HAP-1 (cell line): Measurements from ENCODE around the gene ZNF185.
A peak's percentile ranks its signal among the peaks of the same experiment; 100 is the strongest.

ENCODE experiments used
- DNase-seq, 2 experiments: peaks; one replicate each; pipeline ENCODE4 v3.0.0-alpha.2; 2016 to 2020; ENCODE audit warnings: low spot score in 2 of 2
- H3K27me3 ChIP-seq: fragments of 250-450 bp; sonication (Bioruptor Pico); 2 replicates; pipeline ENCODE4 v1.5.1; 2020; ENCODE audit warnings: low read depth, mild to moderate bottlenecking, moderate library complexity
- H3K36me3 ChIP-seq: fragments of 250-450 bp; sonication (Bioruptor Pico); replicated peaks from 2 replicates; pipeline ENCODE4 v1.5.1; 2020; ENCODE audit warnings: mild to moderate bottlenecking
- H3K4me1 ChIP-seq: fragments of 250-450 bp; sonication (Bioruptor Pico); 2 replicates; pipeline ENCODE4 v1.5.1; 2020; ENCODE audit warnings: mild to moderate bottlenecking
- H3K4me3 ChIP-seq: fragments of 250-450 bp; sonication (Bioruptor Pico); 2 replicates; pipeline ENCODE4 v1.5.1; 2020; ENCODE audit warnings: mild to moderate bottlenecking, moderate library complexity
- H3K9me3 ChIP-seq: fragments of 250-450 bp; sonication (Bioruptor Pico); 2 replicates; pipeline ENCODE4 v1.5.1; 2020; ENCODE audit warnings: mild to moderate bottlenecking, moderate library complexity
- in situ Hi-C: fragments of 300-500 bp; cut with MboI; formaldehyde crosslinking; loops from 3 replicates; pipeline ENCODE4 v1.14.3; 2020; ENCODE audit warnings: low sequenced_read_pairs, inconsistent platforms, mixed read lengths

ZNF185 gene

DNA sequence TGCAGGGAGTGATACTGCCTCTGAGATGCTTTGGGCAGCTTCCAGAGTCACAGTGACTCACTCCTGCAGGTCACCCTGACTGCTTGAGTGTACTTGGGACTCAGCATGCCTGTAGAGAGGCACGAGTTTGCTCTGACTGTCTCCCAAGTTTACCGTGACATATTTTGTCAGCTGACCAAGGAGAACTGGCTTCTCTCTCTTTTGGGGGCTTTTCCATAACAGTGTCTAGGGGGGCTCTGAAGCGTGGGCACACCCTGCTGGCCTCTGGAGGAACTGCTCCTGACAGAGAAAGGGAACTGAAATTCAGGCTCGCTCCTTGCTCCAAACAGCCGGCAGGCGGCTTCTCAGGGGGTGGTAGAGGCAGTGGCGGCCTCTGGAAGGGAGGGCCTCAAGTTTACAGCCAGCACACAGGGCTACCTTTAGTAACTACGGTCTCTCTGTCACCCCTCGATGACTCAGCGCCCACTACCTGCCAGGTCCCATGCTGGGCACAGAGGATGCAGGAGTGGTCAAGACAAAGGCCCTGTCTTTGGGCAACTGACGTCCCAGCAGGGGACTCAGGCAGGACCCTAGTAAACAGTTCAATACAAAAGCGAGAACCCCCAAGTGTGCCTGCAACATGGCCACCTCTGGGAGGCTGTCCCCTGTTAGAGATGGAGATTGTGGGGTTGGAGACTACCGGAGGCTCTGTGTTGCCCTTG, 17.8 kb downstream of the ZNF185 start:
- in situ Hi-C loops: no loop called here
- H3K36me3 ChIP-seq: no peaks in the 10 kb centered on the region
- no peaks in the 10 kb centered on the region for H3K27me3 ChIP-seq
- no peak overlapping the region for H3K4me3 ChIP-seq
- no peaks in the 10 kb centered on the region for H3K9me3 ChIP-seq
- no peaks in the 10 kb centered on the region for H3K4me1 ChIP-seq
- DNase-seq: peak; percentile 41 to 67

DNA sequence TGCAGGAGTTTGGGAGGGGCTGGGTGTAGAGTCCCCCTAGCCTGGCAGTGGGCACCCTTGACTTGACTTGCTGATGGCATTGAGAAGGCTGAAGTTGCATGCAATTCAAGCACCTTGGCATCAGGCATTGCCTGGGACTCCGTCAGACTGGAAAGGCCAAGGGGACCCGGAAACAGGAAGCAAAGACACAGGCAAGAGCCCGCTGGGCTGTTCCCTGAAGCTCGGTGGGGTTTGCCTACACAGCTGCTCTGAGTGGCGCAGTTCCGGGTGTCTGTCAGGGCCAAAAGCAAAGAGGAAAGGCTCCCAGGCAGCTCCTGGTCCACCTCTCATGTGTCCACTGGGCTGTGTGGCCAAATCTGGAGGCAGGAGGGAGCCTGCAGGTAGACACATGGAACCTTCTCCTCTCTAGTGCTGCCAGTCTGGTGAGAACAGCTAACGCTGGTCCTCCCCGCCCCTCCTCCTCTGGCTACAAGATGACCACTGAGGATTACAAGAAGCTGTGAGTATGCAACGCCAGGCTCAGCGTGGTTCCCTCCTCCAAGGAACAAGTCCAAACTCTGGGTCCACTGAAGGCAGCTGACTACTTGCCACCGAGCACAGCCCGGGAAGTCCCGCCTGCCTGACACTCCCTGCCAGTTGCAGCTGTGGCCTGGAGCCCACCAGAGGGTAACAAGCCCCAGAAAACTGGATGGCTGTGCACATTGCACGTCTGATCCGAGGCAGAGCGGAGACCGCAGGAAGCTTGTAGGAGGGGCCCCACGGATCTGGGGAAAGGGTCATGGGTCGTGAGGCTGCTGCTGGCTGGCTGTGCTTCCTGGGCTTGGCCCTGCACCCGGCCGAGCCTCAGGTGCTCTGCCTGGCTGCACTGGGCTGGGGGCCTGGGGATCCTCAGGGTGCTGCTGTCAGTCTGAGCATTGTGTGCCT, 20.1 kb downstream of the ZNF185 start:
- Histone ChIP-seq H3K4me1 (no peaks in the 10 kb centered on the region), H3K4me3 (no peak overlapping the region)
- in situ Hi-C loops: no loop called here

DNA sequence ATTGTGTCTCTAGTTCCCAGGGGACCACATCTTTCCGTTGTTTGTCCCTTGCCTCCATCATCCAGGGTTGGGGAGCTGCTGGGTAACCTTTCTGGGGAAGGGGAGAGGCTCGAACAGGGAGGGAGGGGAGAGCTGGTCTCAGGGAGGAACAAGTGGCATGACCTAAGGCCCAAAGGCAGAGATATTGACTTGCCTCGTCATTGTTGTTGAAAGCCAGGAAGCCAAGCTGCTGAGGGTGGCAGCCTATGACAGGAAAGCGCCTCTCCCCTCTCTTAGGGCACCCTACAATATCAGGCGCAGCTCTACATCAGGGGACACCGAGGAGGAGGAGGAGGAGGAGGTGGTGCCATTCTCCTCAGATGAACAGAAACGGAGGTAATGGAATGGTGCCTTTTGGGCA, 20.8 kb downstream of the ZNF185 start:
- H3K9me3 ChIP-seq: no peaks in the 10 kb centered on the region
- no peaks in the 10 kb centered on the region for H3K4me1 ChIP-seq
- in situ Hi-C loops: no loop called here
- no peaks in the 10 kb centered on the region for H3K36me3 ChIP-seq
- H3K27me3 ChIP-seq: no peaks in the 10 kb centered on the region
- no peak overlapping the region for H3K4me3 ChIP-seq
- no peak for DNase-seq

More for the DNA sequence above, 20.1 kb downstream of the ZNF185 start:
- DNase-seq: no peak
- no peaks in the 10 kb centered on the region for H3K27me3 ChIP-seq
- no peaks in the 10 kb centered on the region for H3K9me3 ChIP-seq
- H3K36me3 ChIP-seq: no peaks in the 10 kb centered on the region

DNA sequence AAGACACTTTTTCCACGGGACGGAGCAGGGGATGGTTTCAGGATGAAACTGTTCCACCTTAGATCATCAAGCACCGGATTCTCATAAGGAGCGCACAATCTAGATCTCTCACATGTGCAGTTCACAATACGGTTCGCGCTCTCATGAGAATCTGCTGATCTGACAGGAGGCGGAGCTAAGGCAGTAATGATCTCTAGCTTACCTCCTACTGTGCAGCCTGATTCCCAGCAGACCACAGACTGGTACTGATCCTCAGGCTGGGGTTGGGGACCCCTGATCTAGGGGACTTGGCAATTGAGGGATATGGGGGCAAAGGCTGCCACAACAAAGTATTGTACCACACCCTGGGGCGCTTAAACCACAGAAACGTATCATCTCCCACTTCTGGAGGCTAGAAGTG, 25.7 kb downstream of the ZNF185 start:
- in situ Hi-C loops: no loop called here
- no peak for DNase-seq
- Histone ChIP-seq H3K36me3 (no peaks in the 10 kb centered on the region), H3K4me3 (no peak overlapping the region), H3K27me3 (no peaks in the 10 kb centered on the region), H3K9me3 (no peaks in the 10 kb centered on the region), H3K4me1 (no peaks in the 10 kb centered on the region)

DNA sequence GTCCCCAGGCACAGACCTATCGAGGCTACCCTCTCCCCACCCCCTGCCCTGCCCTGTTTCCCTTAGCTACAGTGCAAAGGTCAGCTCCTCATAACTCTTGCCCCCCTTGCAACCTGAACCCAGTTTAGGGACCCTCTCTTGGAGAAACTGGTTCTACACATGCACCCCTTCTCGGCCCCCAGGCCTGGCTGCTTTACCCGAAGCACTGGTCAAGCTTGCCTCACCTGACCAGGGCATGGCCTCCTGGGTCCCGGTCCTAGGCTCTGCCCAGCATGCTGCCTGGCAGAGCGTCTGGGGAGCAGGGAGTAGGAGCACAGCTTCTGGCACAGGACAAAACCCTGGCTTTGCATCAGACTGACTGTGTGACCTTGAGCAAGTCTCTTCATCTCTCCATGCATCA, 28.0 kb downstream of the ZNF185 start:
- in situ Hi-C loops: loop anchor here (25.0 kb wide), 1 partner anchor 1411 kb away; no protein-coding TSS in a partner anchor
- no peak for DNase-seq
- H3K4me3 ChIP-seq: no peak overlapping the region
- no peaks in the 10 kb centered on the region for H3K9me3 ChIP-seq
- no peaks in the 10 kb centered on the region for H3K27me3 ChIP-seq
- no peaks in the 10 kb centered on the region for H3K36me3 ChIP-seq
- no peaks in the 10 kb centered on the region for H3K4me1 ChIP-seq

DNA sequence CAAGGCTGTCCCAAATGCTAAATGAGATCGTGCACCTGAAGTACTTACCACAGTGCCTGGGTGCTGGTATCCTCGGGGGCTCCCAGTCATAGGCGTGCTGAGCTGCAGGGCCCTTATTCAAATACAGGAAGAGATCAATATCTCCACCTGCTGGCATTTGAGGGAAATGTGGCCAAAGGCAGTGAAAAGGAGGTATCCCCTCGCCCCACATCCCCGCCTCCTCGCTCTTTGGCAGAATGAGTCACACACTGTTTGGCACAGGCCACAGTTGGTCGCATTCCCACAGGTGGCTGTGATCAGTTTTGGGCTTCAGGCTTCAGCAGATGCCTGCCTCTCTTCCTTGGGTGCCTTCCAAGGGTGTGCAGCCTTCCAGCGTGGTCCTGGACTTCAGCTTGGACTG, 28.4 kb downstream of the ZNF185 start:
- in situ Hi-C loops: loop anchor here (25.0 kb wide), 1 partner anchor 1411 kb away; no protein-coding TSS in a partner anchor
- no peaks in the 10 kb centered on the region for H3K9me3 ChIP-seq
- no peaks in the 10 kb centered on the region for H3K36me3 ChIP-seq
- H3K4me3 ChIP-seq: no peak overlapping the region
- no peaks in the 10 kb centered on the region for H3K27me3 ChIP-seq
- peak; percentile 68 to 80 for DNase-seq
- no peaks in the 10 kb centered on the region for H3K4me1 ChIP-seq

DNA sequence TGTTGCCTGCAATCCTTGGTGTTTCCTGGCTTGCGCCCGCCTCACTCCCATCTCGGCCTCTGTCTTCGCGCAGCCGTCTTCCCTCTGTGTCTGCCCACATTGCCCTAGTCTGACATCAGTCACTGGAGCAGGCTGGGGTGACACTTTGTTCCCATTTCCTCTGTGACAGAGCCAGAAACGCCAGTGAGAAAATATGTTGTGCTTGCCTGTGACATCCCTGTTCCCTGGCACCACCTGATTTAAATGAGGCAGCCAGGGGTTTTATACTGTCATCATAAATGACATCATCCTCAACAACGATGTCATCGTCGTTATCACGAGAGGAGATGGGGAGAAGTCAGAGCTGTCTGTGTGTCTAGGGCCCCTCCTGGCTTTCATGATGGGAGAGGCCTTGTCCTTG, 29.1 kb downstream of the ZNF185 start:
- no peaks in the 10 kb centered on the region for H3K4me1 ChIP-seq
- DNase-seq: no peak
- H3K9me3 ChIP-seq: no peaks in the 10 kb centered on the region
- no peaks in the 10 kb centered on the region for H3K36me3 ChIP-seq
- H3K27me3 ChIP-seq: no peaks in the 10 kb centered on the region
- in situ Hi-C loops: loop anchor here (25.0 kb wide), 1 partner anchor 1410 kb away; no protein-coding TSS in a partner anchor
- H3K4me3 ChIP-seq: no peak overlapping the region

DNA sequence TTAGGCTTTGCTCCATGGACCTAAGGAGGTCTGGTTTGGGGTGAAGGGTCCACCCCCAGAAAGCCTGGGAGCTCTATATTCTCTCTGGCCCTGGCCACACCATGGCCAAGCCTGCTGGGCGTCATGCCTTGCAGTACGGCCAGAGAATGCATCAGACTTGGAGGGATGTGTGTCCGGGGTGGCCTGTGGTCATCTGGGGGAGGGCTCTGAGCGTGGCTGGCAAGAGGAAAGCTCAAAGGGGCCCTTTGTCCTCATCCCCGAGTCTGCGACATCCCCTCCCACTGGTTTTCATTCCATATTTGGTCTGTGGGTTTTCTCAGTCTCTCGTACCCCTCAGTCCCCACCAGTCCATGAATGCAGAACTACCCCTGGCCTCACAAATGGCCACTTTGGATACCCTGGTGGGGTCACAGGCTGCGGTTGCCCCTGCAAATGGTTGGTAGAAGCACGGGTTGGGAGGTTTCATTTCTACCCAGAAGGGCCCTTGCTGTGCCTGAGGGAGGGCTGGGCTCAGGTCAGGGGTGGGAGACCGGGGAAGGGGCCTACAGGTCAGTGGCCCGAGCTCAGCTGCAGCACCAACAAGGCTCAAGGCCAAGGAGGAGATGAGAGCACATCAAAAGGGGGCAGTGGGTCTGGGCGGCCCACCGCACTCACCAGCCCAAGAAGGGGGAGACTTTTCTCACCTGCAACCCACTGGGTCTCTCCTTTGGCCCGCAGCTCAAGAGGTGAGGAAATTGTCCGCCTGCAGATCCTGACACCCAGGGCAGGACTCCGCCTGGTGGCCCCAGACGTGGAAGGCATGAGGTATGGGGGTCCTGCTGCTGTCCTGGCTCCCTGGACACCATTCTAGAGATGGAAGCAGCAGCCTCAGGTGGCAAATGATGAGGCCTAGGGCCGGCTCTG, 30.2 kb downstream of the ZNF185 start:
- in situ Hi-C loops: loop anchor here (25.0 kb wide), 1 partner anchor 1409 kb away; no protein-coding TSS in a partner anchor
- no peak for DNase-seq
- Histone ChIP-seq H3K4me3 (no peak overlapping the region), H3K4me1 (no peaks in the 10 kb centered on the region), H3K36me3 (no peaks in the 10 kb centered on the region), H3K9me3 (no peaks in the 10 kb centered on the region), H3K27me3 (no peaks in the 10 kb centered on the region)

DNA sequence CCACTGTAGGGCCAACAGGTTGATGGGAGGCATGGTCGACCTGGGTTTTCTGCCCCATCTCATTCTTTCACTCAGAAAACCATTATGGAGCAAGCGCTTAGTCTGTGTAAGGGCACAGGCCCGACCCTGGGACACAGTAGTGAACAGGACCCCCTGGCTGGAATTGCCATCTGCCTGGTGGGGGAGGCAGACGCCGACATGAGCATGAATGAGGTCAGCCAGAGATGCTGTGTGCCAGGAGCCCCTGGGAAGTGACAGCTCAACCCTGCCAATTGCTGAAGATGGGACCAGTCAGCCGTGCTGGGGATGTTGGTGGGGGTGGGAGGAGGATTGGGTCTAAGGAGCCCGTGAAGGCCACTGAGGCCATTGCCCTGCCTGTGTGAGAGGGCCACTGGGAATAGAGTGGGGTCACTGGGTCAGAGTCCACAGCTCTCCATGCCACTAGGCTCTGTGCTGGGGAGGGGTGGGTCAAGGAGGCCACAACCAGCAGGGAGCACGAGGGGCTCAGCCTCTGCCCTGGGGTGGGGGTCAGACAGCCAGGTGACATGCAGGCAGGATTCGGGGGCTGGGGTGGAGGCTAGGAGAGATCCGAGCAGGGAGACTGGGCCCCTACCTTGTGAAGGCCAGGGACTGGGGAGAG, 31.0 kb downstream of the ZNF185 start:
- Histone ChIP-seq H3K36me3 (no peaks in the 10 kb centered on the region), H3K9me3 (no peaks in the 10 kb centered on the region), H3K4me1 (no peaks in the 10 kb centered on the region), H3K27me3 (no peaks in the 10 kb centered on the region), H3K4me3 (no peak overlapping the region)
- in situ Hi-C loops: loop anchor here (25.0 kb wide), 1 partner anchor 1408 kb away; no protein-coding TSS in a partner anchor
- DNase-seq: no peak

DNA sequence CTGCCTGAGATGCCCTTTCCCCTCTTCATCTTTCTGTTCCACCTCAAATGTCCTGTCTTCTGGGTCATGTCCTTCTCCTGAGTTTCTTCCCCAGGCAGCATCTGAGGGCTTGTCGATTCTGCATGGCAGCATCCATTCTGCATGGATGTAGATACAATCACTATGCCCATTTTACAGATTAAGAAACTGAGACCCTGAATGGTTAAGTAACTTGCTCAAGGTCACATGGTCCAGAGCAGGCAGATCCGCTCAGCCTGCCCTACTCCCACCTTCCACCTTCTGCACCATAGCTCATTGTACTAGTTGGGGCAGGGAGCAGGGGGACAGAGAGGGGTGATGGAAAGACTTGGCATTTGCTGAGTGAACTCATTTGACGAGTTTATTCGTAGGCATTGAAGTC, 32.0 kb downstream of the ZNF185 start:
- in situ Hi-C loops: loop anchor here (25.0 kb wide), 1 partner anchor 1407 kb away; no protein-coding TSS in a partner anchor

DNA sequence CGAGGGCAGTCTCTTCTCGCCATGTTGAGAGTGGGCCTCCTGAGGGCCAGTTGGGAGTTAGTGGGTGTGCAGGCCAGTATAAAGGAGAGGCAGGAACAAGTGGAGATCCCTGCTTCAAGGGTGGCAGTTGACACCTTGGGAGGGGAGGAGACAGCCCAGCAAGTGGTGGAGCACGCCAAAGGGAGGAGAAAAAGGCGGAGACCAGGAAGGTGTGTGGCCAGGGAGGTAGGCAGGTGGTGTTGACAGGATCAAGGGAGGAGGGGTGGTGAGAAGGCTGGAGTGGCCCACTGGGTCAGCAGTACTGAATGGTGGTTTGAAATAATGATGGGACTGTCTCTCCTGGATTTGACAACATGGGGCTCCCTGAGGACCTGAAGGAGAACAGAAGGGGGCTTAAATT, 32.6 kb downstream of the ZNF185 start:
- DNase-seq: no peak
- Histone ChIP-seq H3K27me3 (no peaks in the 10 kb centered on the region), H3K9me3 (no peaks in the 10 kb centered on the region), H3K4me1 (no peaks in the 10 kb centered on the region), H3K36me3 (no peaks in the 10 kb centered on the region), H3K4me3 (no peak overlapping the region)
- in situ Hi-C loops: loop anchor here (25.0 kb wide), 1 partner anchor 1407 kb away; no protein-coding TSS in a partner anchor

More for the DNA sequence above, 32.0 kb downstream of the ZNF185 start:
- no peaks in the 10 kb centered on the region for H3K9me3 ChIP-seq
- H3K4me1 ChIP-seq: no peaks in the 10 kb centered on the region
- no peaks in the 10 kb centered on the region for H3K36me3 ChIP-seq
- H3K4me3 ChIP-seq: no peak overlapping the region
- DNase-seq: no peak
- H3K27me3 ChIP-seq: no peaks in the 10 kb centered on the region

DNA sequence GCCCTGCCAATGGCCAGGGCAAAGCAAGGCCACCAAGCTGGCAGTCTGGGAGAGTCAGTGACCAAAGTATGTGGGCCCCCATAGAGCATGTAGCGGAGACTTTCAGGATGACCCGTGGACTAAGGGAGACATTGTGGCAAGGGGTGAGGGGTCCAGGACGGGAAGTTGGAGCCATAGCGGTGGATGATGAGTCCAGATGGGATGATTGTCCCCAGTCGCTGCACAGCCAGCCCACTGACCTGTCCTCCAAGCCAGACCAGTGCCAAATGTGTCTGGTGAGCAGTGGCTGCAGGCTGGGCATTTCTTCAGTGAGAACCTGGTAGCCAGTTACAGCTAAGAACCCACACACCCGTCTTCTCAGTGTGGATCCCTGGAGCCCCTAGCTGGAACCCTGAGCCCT, 34.3 kb downstream of the ZNF185 start:
- Histone ChIP-seq H3K9me3 (no peaks in the 10 kb centered on the region), H3K4me3 (no peak overlapping the region), H3K36me3 (no peaks in the 10 kb centered on the region), H3K4me1 (no peaks in the 10 kb centered on the region), H3K27me3 (no peaks in the 10 kb centered on the region)
- DNase-seq: no peak
- in situ Hi-C loops: loop anchor here (25.0 kb wide), 1 partner anchor 1405 kb away; no protein-coding TSS in a partner anchor
